ENCODE data around the gene TDRD7.

The TDRD7 gene

DNA sequence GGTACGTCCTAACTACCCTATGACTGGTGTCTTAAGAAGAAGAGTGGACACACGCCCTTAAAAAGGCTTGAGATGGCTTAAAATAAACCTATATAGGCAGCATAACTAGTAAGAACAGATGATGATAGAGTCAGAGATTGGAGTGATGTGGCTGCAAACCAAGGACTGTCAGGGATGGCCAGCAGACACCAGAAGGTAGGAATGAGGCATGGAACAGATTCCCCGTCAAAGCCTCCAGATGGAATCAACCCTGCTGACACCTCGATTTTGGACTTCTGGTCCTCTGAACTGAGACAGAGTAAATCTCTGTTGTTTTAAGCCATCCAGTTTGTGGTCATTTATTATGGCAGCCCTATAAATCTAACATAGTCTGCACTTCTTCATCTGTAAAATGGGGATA, 97.0 kb downstream of the TDRD7 start:
- no peak for DNase-seq

DNA sequence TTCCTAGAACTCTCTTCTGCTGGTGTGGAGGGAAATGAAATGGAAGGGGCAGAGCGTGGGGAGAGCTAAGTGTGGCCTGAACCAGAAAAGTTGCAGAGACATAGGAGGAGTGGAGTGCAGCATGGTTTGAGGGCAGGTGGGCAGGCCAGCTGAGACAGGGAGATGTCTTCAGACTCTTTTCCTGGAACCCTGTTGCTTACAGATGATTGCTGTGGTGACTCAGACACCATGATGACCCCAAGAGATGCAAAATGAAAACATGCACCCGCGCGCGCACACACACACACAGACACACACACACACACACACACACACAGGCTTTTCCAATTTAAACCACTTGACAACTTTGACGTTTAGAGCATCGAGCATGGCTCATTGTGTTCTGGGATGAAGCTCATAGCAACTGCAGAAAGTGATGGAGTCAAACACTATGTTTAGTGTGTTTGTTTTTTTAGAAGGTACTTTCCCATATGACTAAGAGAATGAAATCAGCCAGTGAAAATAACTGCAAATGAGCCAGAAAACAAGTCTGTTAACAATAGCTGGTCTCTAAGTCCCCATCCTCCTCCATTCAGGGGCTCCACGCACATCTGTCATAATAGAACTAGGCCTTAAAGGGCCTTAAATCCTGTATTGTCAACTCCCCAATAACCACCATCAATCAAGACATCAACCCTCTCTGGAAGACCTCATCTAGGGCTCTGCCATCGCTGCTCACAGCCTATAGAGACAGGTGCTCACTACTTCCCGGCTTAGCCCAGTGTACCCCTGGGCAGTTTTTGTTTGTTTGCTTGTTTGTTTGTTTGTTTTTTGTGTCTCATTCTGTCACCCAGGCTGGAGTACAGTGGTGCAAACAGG, 99.1 kb downstream of the TDRD7 start:
- DNase-seq: no peak

DNA sequence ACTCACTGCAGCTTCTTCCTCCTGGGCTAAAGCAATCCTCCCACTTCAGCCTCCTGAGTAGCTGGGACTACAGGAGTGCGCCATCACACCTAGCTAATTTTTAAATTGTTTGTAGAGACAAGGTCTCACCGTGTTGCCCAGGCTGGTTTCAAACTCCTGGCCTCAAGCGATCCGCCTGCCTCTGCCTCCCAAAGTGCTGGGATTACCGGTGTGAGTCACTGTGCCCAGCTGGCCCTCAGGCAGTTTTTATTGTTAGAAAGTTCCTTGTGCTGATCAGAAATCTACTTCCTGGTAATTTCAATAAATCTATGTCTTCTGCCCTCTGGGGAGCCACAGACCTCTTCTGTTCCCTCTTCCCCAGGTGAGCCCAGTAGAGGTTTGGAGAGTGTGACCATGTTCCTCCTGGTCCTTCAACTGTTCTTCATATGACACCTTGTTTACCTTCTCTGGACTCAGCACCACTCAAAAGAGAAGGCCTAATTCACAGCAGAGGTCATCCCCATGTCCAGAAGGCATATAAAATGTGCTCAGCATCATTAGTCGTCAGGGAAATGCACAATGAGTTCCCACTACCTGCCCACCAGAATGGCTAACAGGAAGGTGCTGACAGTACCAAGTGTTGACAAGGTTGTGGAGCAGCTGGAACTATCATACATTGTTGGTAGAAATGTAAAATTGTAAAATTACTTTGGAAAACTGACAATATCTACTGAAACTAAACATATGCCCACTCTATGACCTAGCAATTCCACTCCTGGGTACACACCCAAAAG, 99.9 kb downstream of the TDRD7 start:
- no peak for DNase-seq

DNA sequence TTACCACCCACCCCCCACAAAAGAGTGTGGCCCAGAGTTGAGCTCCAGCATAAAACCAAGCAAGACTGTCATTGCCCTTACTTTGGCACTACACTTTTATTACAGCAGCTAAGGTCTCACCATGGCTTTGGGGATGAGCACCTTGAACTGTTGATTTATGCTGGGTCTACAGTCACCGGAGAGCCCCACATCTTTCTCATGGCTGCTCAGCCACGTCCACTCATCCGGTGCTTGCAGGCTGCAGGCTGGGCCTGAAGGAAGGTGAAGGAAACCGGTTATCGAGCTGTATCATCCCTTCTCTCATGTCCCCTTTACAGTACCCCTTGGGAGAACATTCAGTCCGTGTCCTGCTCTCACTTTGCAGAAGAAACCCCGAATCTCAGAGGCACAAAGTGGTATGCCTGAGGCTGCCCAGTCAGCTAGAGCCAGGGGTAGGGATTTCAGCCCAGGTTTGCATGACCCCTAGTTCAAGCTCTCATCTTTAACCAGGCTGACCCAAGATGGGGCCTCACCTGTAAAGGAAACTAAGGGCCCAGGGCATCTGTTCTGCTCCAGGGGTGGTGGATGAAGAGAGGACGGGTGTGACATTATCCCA, 101.2 kb downstream of the TDRD7 start:
- no peak for DNase-seq

DNA sequence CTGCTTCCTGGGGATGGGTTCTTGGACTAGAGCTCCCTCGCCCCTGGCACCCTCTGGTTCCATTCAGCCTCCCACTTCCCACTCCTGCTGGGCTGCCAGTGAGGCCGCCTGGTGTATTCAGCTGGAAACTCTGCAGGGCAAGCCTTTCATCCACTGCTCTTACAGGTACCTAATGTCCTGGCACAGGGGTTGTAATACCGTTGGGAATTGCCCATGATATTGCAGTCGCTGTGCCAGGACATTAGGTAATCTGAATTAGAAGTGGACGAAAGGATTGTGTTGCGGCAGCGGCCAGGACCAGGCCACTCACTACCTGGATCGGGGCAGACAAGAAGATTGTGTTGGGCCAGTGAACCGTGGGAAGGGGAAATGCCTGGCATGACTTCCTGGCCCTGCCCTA, 102.6 kb downstream of the TDRD7 start:
- no peak for DNase-seq

GRCh38 chr9:97515662-97516061, 103.8 kb downstream of the TDRD7 start:
- DNase-seq: no peak

GRCh38 chr9:97516111-97516510, 104.2 kb downstream of the TDRD7 start:
- no peak for DNase-seq

DNA sequence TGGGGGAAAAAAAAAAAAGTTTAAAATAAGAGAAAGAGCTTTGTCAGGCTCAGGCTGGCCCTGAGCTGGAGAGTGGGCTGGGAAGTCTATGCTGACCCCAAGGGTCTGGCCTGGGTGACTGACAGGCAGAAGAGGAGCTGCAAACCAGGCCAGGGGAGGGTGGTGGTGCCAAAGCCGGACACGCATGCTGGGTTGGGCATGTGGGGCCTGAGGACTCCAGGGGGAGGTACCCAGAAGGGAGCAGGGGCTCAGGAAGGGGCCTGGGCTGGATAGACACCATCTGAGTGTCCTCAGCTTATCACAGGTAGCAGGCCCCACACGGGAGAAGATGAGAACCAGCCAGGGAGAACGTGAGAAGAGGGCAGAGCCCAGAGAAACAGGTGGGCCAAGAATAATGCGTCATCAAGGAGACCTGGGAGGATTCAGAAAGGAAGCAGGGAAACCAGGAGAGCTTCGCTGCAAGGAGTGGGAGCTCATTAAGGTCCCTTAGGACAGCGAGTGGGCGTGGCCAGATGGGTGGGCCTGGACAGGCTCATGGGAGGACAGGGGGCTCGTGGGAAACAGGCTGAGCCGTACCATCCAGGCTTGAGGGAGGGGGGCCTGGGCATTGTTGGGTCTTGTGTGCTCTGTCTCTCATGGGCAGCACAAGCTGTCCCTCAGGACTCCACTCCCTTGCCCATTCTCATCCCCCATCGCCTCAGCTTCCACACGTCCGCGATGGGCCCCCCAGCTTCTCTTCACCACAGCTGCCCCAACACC, 105.6 kb downstream of the TDRD7 start:
- no peak for DNase-seq

- no peak for DNase-seq
These were observed 106.4 kb downstream of the TDRD7 start for GRCh38 chr9:97518166-97518908.

DNA sequence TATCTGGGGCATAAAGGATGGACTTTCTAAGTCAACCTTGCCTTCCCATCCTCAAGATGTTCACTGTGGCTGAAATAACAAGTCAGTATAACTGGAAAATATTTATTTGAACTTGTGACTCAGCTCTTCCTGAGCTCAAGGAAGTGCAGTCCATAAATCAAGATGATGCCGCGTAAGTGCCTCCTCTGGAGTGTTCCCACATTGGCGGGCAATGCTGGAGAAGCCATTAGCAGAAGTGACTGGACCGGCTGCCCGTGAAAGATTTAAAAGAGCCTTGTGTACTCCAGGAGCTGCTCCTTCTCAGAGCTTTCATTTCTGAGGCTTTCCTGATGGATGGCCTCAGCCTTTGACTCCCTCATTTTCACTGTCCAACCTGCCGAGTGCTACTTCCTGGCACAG, 107.0 kb downstream of the TDRD7 start:
- no peak for DNase-seq

DNA sequence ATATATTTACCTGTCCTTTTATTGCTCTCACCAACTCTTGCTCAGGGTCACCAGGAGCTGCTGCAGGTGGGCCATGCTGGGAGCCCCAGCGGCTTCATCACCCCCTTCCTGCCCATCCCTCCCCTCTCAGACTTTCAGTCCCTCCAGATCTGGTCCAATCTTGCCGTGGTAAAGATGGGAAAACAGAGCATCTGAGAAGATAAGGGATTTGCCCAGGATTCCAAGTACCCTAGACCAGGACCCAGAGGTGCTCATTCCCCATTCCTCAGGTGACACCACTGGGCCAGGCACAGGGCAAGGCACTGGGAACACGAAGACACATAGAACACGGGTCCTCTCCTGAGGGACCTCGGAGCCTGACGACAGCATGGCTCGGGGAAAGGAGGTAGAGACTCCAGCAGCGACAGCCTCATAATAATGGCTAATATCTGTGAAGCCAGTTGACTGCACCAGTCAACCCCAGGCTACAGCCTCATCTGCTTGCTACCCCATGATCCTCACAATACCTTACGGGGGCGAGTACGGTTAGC, 107.6 kb downstream of the TDRD7 start:
- no peak for DNase-seq

DNA sequence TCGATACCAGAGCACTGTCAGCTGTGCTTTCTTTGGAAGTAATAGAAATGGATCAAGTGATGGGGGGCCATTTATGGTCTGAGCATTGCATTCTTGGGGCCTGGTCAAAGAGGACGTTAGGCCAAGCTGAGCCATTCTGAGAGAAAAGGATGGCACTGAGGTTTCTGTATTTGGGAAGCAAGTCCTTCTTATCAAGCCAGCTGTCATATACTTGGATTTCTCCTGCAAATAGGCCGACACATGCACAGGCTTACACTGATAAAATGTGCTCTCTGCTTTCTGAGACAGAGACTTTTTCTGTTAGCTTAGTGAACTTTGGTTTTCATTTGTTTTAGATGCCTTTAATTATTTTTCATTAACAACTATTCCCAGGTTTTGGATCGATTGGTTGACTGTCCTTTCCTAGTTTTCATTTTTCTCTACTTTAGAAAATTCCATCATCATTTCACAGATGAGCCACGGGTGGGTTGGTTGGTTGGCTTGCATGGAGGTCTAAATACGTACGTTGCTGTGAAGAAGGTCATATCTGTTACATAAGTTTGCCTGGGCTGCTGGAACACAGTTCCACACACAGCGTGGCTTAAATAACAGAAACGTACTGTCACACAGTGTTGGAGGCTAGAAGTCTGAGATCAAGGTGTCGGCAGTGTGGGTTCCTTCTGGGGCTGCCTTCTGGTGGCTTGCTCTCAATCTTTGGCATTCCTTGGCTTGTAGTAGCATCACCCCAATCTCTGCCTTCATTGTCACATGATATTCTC, 109.9 kb downstream of the TDRD7 start:
- no peak for DNase-seq

GRCh38 chr9:97524424-97524823, 112.5 kb downstream of the TDRD7 start:
- DNase-seq: no peak

- no peak for DNase-seq
These were observed 113.6 kb downstream of the TDRD7 start for GRCh38 chr9:97525451-97525850.

- DNase-seq: no peak
These were observed 115.1 kb downstream of the TDRD7 start for GRCh38 chr9:97526895-97527575.

- DNase-seq: peak; percentile 3
These were observed 116.0 kb downstream of the TDRD7 start for GRCh38 chr9:97527626-97528528.

DNA sequence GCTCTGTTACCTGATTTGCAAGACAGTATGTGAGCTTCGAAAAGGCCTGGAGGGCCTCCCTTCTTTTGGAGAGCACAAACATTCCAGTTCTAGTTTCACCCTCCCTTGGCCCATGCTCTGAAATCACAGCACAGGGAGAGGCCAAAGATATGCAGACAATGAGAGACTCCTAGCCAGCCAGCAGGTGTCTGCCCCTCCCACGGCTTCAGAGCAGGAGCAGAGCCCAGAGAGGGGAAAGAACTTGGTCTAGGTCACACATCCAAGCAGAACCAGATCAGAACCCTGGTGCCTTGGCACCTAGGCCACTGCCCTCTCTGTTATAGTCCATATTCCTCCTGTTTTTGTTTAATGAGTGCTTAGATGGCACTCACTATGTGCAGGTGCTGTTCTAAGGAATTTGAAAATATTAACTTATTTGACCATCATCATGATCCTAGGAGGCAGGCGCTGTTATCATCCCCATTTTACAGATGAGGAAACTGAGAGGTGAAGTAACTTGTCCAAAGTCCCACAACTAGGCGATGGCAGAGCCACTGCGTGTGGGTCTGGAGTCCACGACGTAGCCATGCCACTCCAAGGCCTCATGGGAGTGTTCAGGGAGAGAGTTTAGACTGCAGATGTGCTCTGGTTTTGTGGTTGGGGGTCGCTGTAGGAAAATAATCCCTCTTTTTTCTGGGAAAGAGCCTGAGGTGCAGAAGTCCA, 116.8 kb downstream of the TDRD7 start:
- no peak for DNase-seq

- peak; percentile 11 for DNase-seq
These were observed 117.6 kb downstream of the TDRD7 start for GRCh38 chr9:97529363-97530076.

Measured in NCI-H2107 (cell line).